Parathyroid adenoma (tissue), 2 donors: ENCODE data around the gene ALDH3B2.
"Not testable (repeated sequence)": the region's sequence is repeated elsewhere in the genome, so short reads cannot be mapped to it uniquely, and the experiment has no call there.

Source experiments
- H2AFZ ChIP-seq: fragments of 300-600 bp; sonication (generic); one replicate; pipeline ENCODE4 v1.7.0; 2017; ENCODE audit warnings: antibody characterized with exemption, mild to moderate bottlenecking
- H3K27ac ChIP-seq: fragments of 300-600 bp; sonication (generic); one replicate; pipeline ENCODE4 v1.7.0; 2017
- H3K27me3 ChIP-seq: fragments of 300-600 bp; sonication (generic); one replicate; pipeline ENCODE4 v1.7.0; 2017; ENCODE audit warnings: low read length; ENCODE audit not compliant: control insufficient read depth, insufficient read depth
- H3K36me3 ChIP-seq: fragments of 300-600 bp; sonication (generic); one replicate; pipeline ENCODE4 v1.7.0; 2017; ENCODE audit warnings: low read length; ENCODE audit not compliant: control insufficient read depth, insufficient read depth
- H3K4me1 ChIP-seq: fragments of 300-600 bp; sonication (generic); one replicate; pipeline ENCODE4 v1.7.0; 2017; ENCODE audit warnings: control low read depth
- H3K4me2 ChIP-seq: fragments of 300-600 bp; sonication (generic); one replicate; pipeline ENCODE4 v1.7.0; 2017; ENCODE audit warnings: low read length
- H3K4me3 ChIP-seq: fragments of 300-600 bp; sonication (generic); one replicate; pipeline ENCODE4 v1.7.0; 2017; ENCODE audit warnings: low read depth, low read length
- H3K79me2 ChIP-seq: fragments of 300-600 bp; sonication (generic); one replicate; pipeline ENCODE4 v1.7.0; 2017; ENCODE audit warnings: control low read depth
- H3K9ac ChIP-seq: fragments of 300-600 bp; sonication (generic); one replicate; pipeline ENCODE4 v1.7.0; 2017; ENCODE audit warnings: mild to moderate bottlenecking
- H3K9me3 ChIP-seq: fragments of 300-600 bp; sonication (generic); one replicate; pipeline ENCODE4 v1.7.0; 2017; ENCODE audit warnings: low read length; ENCODE audit not compliant: control insufficient read depth
- CTCF ChIP-seq: fragments of 300-600 bp; sonication (generic); IDR thresholded peaks from one replicate; pipeline ENCODE4 v1.7.0; 2017; ENCODE audit warnings: antibody characterized with exemption, mild to moderate bottlenecking
- donor health status: primary hyperparathyroidism.

The ALDH3B2 gene

GRCh38 chr11:67674442-67674871, at the start of gene ALDH3B2:
ALDH3B2 (minus strand) TSS chr11:67674623; CDS start chr11:67666935, 7,688 bp downstream.
- no peak for TF ChIP-seq CTCF

GRCh38 chr11:67723036-67723435, 48.6 kb upstream of the ALDH3B2 start:
- not testable (repeated sequence) for H3K36me3 ChIP-seq, H3K4me1 ChIP-seq, H3K9me3 ChIP-seq, H3K4me3 ChIP-seq, H3K27me3 ChIP-seq, H3K27ac ChIP-seq, H2AFZ ChIP-seq, H3K9ac ChIP-seq, H3K4me2 ChIP-seq, H3K79me2 ChIP-seq

More at GRCh38 chr11:67674442-67674871, at the start of gene ALDH3B2:
- H3K27me3 ChIP-seq: no peaks in the 10 kb centered on the region
- no peaks in the 10 kb centered on the region for H3K79me2 ChIP-seq
- H3K36me3 ChIP-seq: no peaks in the 10 kb centered on the region
- H3K4me3 ChIP-seq: no peak within 1 kb of the TSS
- H3K9me3 ChIP-seq: no peaks in the 10 kb centered on the region
- H3K4me2 ChIP-seq: peak within 1 kb of the TSS; percentile 29
- H3K4me1 ChIP-seq: peaks cover 10% of the 10 kb centered on the region
- peak within 1 kb of the TSS; percentile 56 for H2AFZ ChIP-seq
- H3K27ac ChIP-seq: peak within 1 kb of the TSS; percentile 89
- no peak within 1 kb of the TSS for H3K9ac ChIP-seq

- H2AFZ ChIP-seq, H3K27ac ChIP-seq, H3K36me3 ChIP-seq, H3K9me3 ChIP-seq, H3K4me3 ChIP-seq, H3K4me2 ChIP-seq, H3K79me2 ChIP-seq, H3K4me1 ChIP-seq, H3K9ac ChIP-seq, H3K27me3 ChIP-seq: not testable (repeated sequence)
Measured at GRCh38 chr11:67716226-67716625, 41.8 kb upstream of the ALDH3B2 start.

GRCh38 chr11:67715801-67716200, 41.4 kb upstream of the ALDH3B2 start:
- not testable (repeated sequence) for H3K79me2 ChIP-seq, H3K4me1 ChIP-seq, H3K4me3 ChIP-seq, H3K27me3 ChIP-seq, H3K4me2 ChIP-seq, H3K9me3 ChIP-seq, H2AFZ ChIP-seq, H3K9ac ChIP-seq, H3K27ac ChIP-seq, H3K36me3 ChIP-seq

GRCh38 chr11:67713892-67714509, 39.6 kb upstream of the ALDH3B2 start:
- not testable (repeated sequence) for H3K79me2 ChIP-seq, H3K4me1 ChIP-seq, H3K27me3 ChIP-seq, H3K4me3 ChIP-seq, H3K4me2 ChIP-seq, H3K27ac ChIP-seq, H3K9ac ChIP-seq, H2AFZ ChIP-seq, H3K36me3 ChIP-seq, H3K9me3 ChIP-seq
- peak; percentile 16 for TF ChIP-seq CTCF

DNA sequence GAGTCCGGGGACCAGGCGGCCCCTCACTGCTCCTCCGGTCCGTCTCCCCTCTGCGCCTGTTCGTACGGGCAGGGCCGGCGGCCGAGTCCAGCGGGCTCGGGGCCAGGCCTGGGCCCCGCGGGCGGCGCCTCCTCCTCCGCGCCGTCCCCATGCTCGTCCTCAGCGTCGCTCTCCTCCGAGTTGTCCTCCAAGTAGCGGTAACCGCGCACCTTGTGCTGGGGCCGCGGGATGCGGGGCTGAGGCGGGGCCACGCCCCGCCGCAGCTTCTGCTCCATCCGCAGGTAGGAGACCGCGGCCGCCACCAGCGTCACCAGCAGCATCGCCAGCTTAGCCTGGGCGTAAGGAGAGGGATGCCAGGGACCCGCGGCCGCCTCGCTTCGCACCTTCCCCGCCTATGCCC, 37.3 kb upstream of the ALDH3B2 start:
- not testable (repeated sequence) for H3K4me2 ChIP-seq, H3K27me3 ChIP-seq, H3K4me3 ChIP-seq, H3K79me2 ChIP-seq, H3K36me3 ChIP-seq, H3K4me1 ChIP-seq, H2AFZ ChIP-seq, H3K9ac ChIP-seq, H3K9me3 ChIP-seq, H3K27ac ChIP-seq

GRCh38 chr11:67711212-67711611, 36.8 kb upstream of the ALDH3B2 start:
- not testable (repeated sequence) for H3K79me2 ChIP-seq, H3K4me2 ChIP-seq, H3K4me3 ChIP-seq

DNA sequence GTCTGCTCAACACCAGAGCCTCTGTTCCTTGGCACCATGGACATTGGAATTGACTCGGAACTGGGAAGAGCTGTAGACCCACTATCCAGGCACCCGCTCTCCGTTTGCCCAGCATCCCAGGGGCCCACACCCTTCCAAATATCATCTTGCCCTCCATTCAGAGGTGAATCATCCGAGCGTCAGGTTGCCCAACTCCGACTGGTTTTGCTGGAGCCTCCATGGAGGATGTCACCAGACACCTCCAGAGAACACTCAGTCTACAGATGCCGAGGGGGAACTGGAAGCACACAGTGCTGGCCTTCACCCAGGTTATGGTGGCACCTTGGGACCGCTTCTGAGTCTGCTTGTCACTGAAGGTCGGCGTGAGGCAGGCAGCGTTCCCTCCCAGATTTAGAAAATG, 35.4 kb upstream of the ALDH3B2 start:
- not testable (repeated sequence) for H3K27me3 ChIP-seq, H3K36me3 ChIP-seq, H3K4me2 ChIP-seq

More at GRCh38 chr11:67711212-67711611, 36.8 kb upstream of the ALDH3B2 start:
- not testable (repeated sequence) for H2AFZ ChIP-seq, H3K9me3 ChIP-seq, H3K36me3 ChIP-seq, H3K9ac ChIP-seq, H3K27ac ChIP-seq, H3K4me1 ChIP-seq, H3K27me3 ChIP-seq

More for the DNA sequence above, 35.4 kb upstream of the ALDH3B2 start:
- H2AFZ ChIP-seq, H3K9ac ChIP-seq, H3K4me1 ChIP-seq, H3K9me3 ChIP-seq, H3K4me3 ChIP-seq, H3K27ac ChIP-seq, H3K79me2 ChIP-seq: not testable (repeated sequence)
